T-helper 22 cell (primary cell): ENCODE data around the gene HDAC4.

Experiments used
- DNase-seq: peaks from one replicate; pipeline ENCODE4 v3.0.0-alpha.2; 2020; ENCODE audit warnings: low read depth

The HDAC4 gene

GRCh38 chr2:239308661-239309397 is 92.0 kb downstream of the HDAC4 start:
- no peak for DNase-seq

- no peak for DNase-seq
These were observed 92.8 kb downstream of the HDAC4 start for GRCh38 chr2:239307921-239308613.

- DNase-seq = no peak
These were observed 93.6 kb downstream of the HDAC4 start for GRCh38 chr2:239307221-239307569.

GRCh38 chr2:239306274-239307220 is 94.3 kb downstream of the HDAC4 start:
- no peak for DNase-seq

GRCh38 chr2:239305771-239306170 is 95.0 kb downstream of the HDAC4 start:
- DNase-seq = no peak

- no peak for DNase-seq
These were observed 95.6 kb downstream of the HDAC4 start for GRCh38 chr2:239305222-239305575.

GRCh38 chr2:239304533-239305221 is 96.1 kb downstream of the HDAC4 start:
- no peak for DNase-seq

GRCh38 chr2:239303711-239304532 is 96.9 kb downstream of the HDAC4 start:
- DNase-seq = no peak

- DNase-seq = no peak
These were observed 97.8 kb downstream of the HDAC4 start for GRCh38 chr2:239302808-239303557.

- DNase-seq = no peak
These were observed 98.6 kb downstream of the HDAC4 start for GRCh38 chr2:239302083-239302807.

GRCh38 chr2:239300871-239301735 is 99.7 kb downstream of the HDAC4 start:
- no peak for DNase-seq

GRCh38 chr2:239300242-239300641 is 100.6 kb downstream of the HDAC4 start:
- DNase-seq = no peak

GRCh38 chr2:239299218-239299939 is 101.4 kb downstream of the HDAC4 start:
- DNase-seq = no peak

GRCh38 chr2:239298116-239298804 is 102.6 kb downstream of the HDAC4 start:
- peak; percentile 71 for DNase-seq

GRCh38 chr2:239297142-239298004 is 103.4 kb downstream of the HDAC4 start:
- no peak for DNase-seq
